GM18519 (cell line): ENCODE data around the gene SHC3.

Experiments used
- ATAC-seq: cut with Tn5 transposase; IDR thresholded peaks from one replicate; pipeline ENCODE4 v1.9.1; 2021; ENCODE audit warnings: mild to moderate bottlenecking, moderate library complexity; ENCODE audit not compliant: unreplicated experiment, low FRiP score

Gene SHC3

GRCh38 chr9:89114741-89115140 lies 63.9 kb downstream of the SHC3 start:
- no peak for ATAC-seq

- ATAC-seq: no peak
Observed at GRCh38 chr9:89113851-89114250, 64.8 kb downstream of the SHC3 start.

GRCh38 chr9:89112243-89112642 lies 66.4 kb downstream of the SHC3 start:
- no peak for ATAC-seq

- ATAC-seq: no peak
Observed at GRCh38 chr9:89109666-89110065, 69.0 kb downstream of the SHC3 start.

GRCh38 chr9:89107406-89107805 lies 71.2 kb downstream of the SHC3 start:
- no peak for ATAC-seq

- ATAC-seq: no peak
Observed at GRCh38 chr9:89106224-89106851, 72.3 kb downstream of the SHC3 start.

- ATAC-seq: no peak
Observed at GRCh38 chr9:89104821-89105220, 73.8 kb downstream of the SHC3 start.

GRCh38 chr9:89097219-89097618 lies 81.4 kb downstream of the SHC3 start:
- ATAC-seq: no peak

GRCh38 chr9:89096807-89097206 lies 81.8 kb downstream of the SHC3 start:
- no peak for ATAC-seq

- ATAC-seq: no peak
Observed at GRCh38 chr9:89095761-89096528, 82.7 kb downstream of the SHC3 start.

- ATAC-seq: no peak
Observed at GRCh38 chr9:89093201-89093975, 85.2 kb downstream of the SHC3 start.

GRCh38 chr9:89089176-89089575 lies 89.4 kb downstream of the SHC3 start:
- no peak for ATAC-seq

- no peak for ATAC-seq
Observed at GRCh38 chr9:89083626-89084025, 95.0 kb downstream of the SHC3 start.

- ATAC-seq: no peak
Observed at GRCh38 chr9:89080193-89080592, 98.4 kb downstream of the SHC3 start.

GRCh38 chr9:89079391-89079790 lies 99.2 kb downstream of the SHC3 start:
- ATAC-seq: no peak

- no peak for ATAC-seq
Observed at GRCh38 chr9:89078860-89079259, 99.8 kb downstream of the SHC3 start.

- no peak for ATAC-seq
Observed at GRCh38 chr9:89078421-89078820, 100.2 kb downstream of the SHC3 start.

GRCh38 chr9:89077519-89077918 lies 101.1 kb downstream of the SHC3 start:
- no peak for ATAC-seq

GRCh38 chr9:89073397-89073796 lies 105.2 kb downstream of the SHC3 start:
- ATAC-seq: no peak

- no peak for ATAC-seq
Observed at GRCh38 chr9:89071591-89071990, 107.0 kb downstream of the SHC3 start.

- ATAC-seq: no peak
Observed at GRCh38 chr9:89066835-89067234, 111.8 kb downstream of the SHC3 start.
